GM12801 (cell line): ENCODE data around the gene ILF2.

Experiments
- TF ChIP-seq, protein P1 (sequence below): IDR thresholded peaks from one replicate; pipeline ENCODE4 v1.5.1; 2011; ENCODE audit warnings: control low read depth; ENCODE audit not compliant: insufficient read length; ENCODE audit errors: extremely low read depth

Gene ILF2

DNA sequence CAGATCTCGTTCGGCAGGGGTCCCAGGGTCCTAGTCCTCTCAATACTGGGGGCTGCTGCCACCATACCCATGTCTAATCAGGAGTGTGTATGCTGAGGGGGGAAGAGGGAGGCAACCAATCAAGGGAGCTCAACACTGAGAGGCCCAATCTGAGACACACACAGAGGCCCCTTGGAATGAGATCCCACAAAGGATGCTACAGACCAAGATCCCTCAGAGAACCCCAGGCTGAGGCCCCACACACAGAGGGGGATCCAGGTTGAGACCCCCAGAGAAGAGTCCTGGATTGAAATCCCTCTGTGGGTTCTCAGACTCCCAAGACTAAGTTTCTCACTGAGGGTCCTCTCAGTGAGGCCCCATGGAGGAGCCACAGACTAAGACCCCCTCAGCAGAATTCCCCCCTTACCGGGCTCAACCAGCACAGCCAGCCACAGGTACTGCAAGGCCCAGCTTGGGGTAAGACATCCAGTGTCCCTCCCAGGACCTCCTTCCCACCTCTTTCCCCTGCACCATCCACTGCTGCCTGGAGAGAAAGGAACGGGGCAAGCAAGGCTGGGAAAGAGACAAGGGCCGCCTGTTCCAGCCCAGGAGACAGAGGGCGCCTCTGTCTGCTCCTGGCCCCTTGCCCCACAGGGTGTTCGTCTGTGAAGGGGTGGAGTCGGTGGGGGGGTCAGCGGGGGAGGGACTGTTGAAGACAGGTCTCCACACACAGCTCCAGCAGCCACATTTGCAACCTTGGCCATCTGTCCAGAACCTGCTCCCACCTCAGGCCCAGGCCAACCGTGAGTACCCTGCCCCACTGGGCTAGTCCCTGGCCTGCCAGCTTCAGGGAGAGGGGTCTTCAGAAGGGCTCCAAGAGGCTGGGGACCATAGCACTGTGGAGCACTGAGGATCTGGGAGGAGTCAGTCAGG lies 42.8 kb downstream of the ILF2 start, which contains the start of gene S100A1:
TSS of gene S100A1 (plus strand) at position 720 of the 912 bp plus-strand sequence. CDS start 2,088 bp downstream, outside the sequence.
- TF ChIP-seq, protein P1, sequence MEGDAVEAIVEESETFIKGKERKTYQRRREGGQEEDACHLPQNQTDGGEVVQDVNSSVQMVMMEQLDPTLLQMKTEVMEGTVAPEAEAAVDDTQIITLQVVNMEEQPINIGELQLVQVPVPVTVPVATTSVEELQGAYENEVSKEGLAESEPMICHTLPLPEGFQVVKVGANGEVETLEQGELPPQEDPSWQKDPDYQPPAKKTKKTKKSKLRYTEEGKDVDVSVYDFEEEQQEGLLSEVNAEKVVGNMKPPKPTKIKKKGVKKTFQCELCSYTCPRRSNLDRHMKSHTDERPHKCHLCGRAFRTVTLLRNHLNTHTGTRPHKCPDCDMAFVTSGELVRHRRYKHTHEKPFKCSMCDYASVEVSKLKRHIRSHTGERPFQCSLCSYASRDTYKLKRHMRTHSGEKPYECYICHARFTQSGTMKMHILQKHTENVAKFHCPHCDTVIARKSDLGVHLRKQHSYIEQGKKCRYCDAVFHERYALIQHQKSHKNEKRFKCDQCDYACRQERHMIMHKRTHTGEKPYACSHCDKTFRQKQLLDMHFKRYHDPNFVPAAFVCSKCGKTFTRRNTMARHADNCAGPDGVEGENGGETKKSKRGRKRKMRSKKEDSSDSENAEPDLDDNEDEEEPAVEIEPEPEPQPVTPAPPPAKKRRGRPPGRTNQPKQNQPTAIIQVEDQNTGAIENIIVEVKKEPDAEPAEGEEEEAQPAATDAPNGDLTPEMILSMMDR: no peak

- TF ChIP-seq, protein P1: no peak
These were observed 43.7 kb downstream of the ILF2 start, which contains the start of gene S100A13 for GRCh38 chr1:153626904-153627714. Gene S100A13 (minus strand): TSS chr1:153627505. CDS start chr1:153626472, 1,033 bp downstream.

GRCh38 chr1:153626477-153626903 lies 44.3 kb downstream of the ILF2 start:
- TF ChIP-seq, protein P1: no peak

GRCh38 chr1:153624965-153625611 lies 45.7 kb downstream of the ILF2 start:
- TF ChIP-seq, protein P1: no peak

- TF ChIP-seq, protein P1: no peak
These were observed 47.7 kb downstream of the ILF2 start for GRCh38 chr1:153623101-153623500.

GRCh38 chr1:153619171-153619570 lies 51.6 kb downstream of the ILF2 start:
- TF ChIP-seq, protein P1: no peak

GRCh38 chr1:153617663-153618062 lies 53.1 kb downstream of the ILF2 start:
- TF ChIP-seq, protein P1: no peak
